ENCODE measurements around the gene PCSK1. TPM values are rescaled to one million over a fixed set of nuclear protein-coding genes. Genes with fewer than 3 reads are reported as not detected.

The PCSK1 gene
- total and polyA plus RNA-seq, 2 donors (not counting 3 experiments of a cell fraction or from before 2014, with no cell fraction given): 0.95 to 8.7 TPM

DNA sequence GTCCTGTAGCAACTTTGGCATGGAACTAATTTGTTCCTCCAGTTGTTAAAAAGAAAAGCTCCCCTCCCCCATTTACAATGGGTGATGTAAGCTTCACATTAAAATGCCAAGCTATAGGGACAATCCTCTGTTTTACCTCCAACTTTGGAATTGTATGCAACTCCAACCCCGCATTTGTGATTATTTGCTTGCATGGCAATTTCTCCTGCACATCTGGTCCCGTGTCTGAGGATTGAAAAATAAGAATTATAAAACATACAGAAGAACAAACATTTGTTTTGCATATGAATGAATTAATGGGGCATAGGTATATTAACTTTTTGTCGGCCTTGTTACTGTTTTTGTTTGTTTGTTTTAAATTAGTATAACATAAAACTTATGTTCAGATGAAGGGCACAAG is 17.2 kb downstream of the PCSK1 start:
- no peaks in the 10 kb centered on the region for H3K36me3 ChIP-seq (ENCODE audit: control insufficient read depth in 2 of 2, extremely low read depth in 1 of 2, insufficient read depth in 2 of 2, low read length in 2 of 2)
- H3K9me1 ChIP-seq (replicated peaks; ENCODE audit: control insufficient read depth, extremely low read depth, insufficient read depth, low read length): no peaks in the 10 kb centered on the region
- dilution Hi-C loops (cut with MboI; ENCODE audit: extremely low pct_ligation_motif_present, low sequenced_read_pairs): no loop called here
- H3K27ac ChIP-seq (ENCODE audit: insufficient read depth, low read depth, low read length): no peak overlapping the region
- H3K4me1 ChIP-seq (ENCODE audit: control insufficient read depth, extremely low read depth, insufficient read depth, low read length): peaks cover 6% of the 10 kb centered on the region
- intact Hi-C loops (cut with micrococcal nuclease): no loop called here
- TF ChIP-seq FOS (IDR thresholded peaks at IDR 0.05; ENCODE audit: borderline replicate concordance, insufficient read depth, low read length) (no peak), POLR2AphosphoS5 (IDR thresholded peaks at IDR 0.05; ENCODE audit: insufficient read depth, low read depth, low read length) (no peak), MYC (IDR thresholded peaks at IDR 0.05; ENCODE audit: low read depth, low read length) (no peak), CTCF (IDR thresholded peaks at IDR 0.05; ENCODE audit: extremely low read depth in 1 of 2, insufficient read depth in 1 of 2, low read depth in 1 of 2, low read length in 2 of 2) (no peak), JUN (IDR thresholded peaks at IDR 0.05; ENCODE audit: borderline replicate concordance, insufficient read depth, insufficient read length, low read depth) (no peak), GATA2 (IDR thresholded peaks at IDR 0.05; ENCODE audit: insufficient read depth, insufficient read length, low read depth, low read length) (no peak), POLR2A (IDR thresholded peaks at IDR 0.05; ENCODE audit: low read depth, low read length) (no peak), EZH2 (IDR thresholded peaks at IDR 0.05; ENCODE audit: borderline replicate concordance, low read depth, low read length, severe bottlenecking) (no peak)
- TF ChIP-seq, protein P1, sequence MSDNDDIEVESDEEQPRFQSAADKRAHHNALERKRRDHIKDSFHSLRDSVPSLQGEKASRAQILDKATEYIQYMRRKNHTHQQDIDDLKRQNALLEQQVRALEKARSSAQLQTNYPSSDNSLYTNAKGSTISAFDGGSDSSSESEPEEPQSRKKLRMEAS (IDR thresholded peaks at IDR 0.05; ENCODE audit: insufficient read depth, insufficient read length): no peak
- no peaks in the 10 kb centered on the region for H4K20me1 ChIP-seq (replicated peaks; ENCODE audit: control insufficient read depth, extremely low read depth, insufficient read depth, low read length)
- no peak overlapping the region for H3K4me2 ChIP-seq (ENCODE audit: insufficient read depth, low read length)
- H3K4me3 ChIP-seq (replicated peaks in 1 of 3; ENCODE audit: insufficient read depth in 1 of 3, low read depth in 1 of 3, low read length in 3 of 3): no peak overlapping the region
- H3K79me2 ChIP-seq (ENCODE audit: control insufficient read depth, insufficient read depth, low read length): no peaks in the 10 kb centered on the region
- H3K9ac ChIP-seq (replicated peaks; ENCODE audit: extremely low read depth, insufficient read depth, low read length): no peak overlapping the region
- DNase-seq (ENCODE audit: low read depth, low spot score) (no peak), FAIRE-seq (no peak)
- H3K9me3 ChIP-seq (replicated peaks; ENCODE audit: control insufficient read depth, insufficient read depth, low read length): no peaks in the 10 kb centered on the region
- no peaks in the 10 kb centered on the region for H3K27me3 ChIP-seq (ENCODE audit: control insufficient read depth in 2 of 2, insufficient read depth in 2 of 2, low read length in 2 of 2)
- CTCF ChIA-PET: no interaction called here
- POLR2A ChIA-PET: no interaction called here
- no TSS peak for BruUV-seq (replicated peaks)
- no peak overlapping the region for H2AFZ ChIP-seq (ENCODE audit: low read depth, low read length)
